Skeletal muscle tissue (tissue), 4 donors: ENCODE measurements around the gene OSBPL8. TPM values are rescaled to one million over a fixed set of nuclear protein-coding genes. Genes with fewer than 3 reads are reported as not detected.

Experiments used
- H3K27ac ChIP-seq: one replicate; pipeline ENCODE4 v1.7.0; 2013; ENCODE audit warnings: mild to moderate bottlenecking, low read depth, low read length, inconsistent platforms
- H3K27me3 ChIP-seq, 3 donors: one replicate each; pipeline ENCODE4 v1.7.0; 2013; ENCODE audit warnings: low read length in 3 of 3; ENCODE audit not compliant: control insufficient read depth in 3 of 3, insufficient read depth in 3 of 3
- H3K36me3 ChIP-seq, 3 donors: one replicate each; pipeline ENCODE4 v1.7.0; 2013; ENCODE audit warnings: low read length in 3 of 3; ENCODE audit not compliant: control insufficient read depth in 3 of 3, insufficient read depth in 3 of 3
- H3K4me1 ChIP-seq, 3 donors: one replicate each; pipeline ENCODE4 v1.7.0; 2013; ENCODE audit warnings: low read length in 3 of 3, mild to moderate bottlenecking in 3 of 3; ENCODE audit not compliant: control insufficient read depth in 3 of 3, insufficient read depth in 3 of 3
- H3K4me3 ChIP-seq, 3 donors: one replicate each; pipeline ENCODE4 v1.7.0; 2013; ENCODE audit warnings: low read length in 3 of 3
- H3K9ac ChIP-seq, 3 donors: one replicate each; pipeline ENCODE4 v1.7.0; 2013; ENCODE audit warnings: low read length in 3 of 3, mild to moderate bottlenecking in 3 of 3, moderate library complexity in 2 of 3, low read depth in 1 of 3
- H3K9me3 ChIP-seq, 3 donors: one replicate each; pipeline ENCODE4 v1.7.0; 2013; ENCODE audit warnings: low read length in 3 of 3; ENCODE audit not compliant: control insufficient read depth in 3 of 3
- total RNA-seq: library from RNA; depleted of rRNA; stranded (reverse); fragments of >200 nt; gene quantifications from one replicate; pipeline ENCODE4 v1.2.3, GENCODE V29; 2014
- donor health status: Osteomylitis.

OSBPL8 gene
- total RNA-seq, 1 donor from 2014 or later = 22.4 TPM

DNA sequence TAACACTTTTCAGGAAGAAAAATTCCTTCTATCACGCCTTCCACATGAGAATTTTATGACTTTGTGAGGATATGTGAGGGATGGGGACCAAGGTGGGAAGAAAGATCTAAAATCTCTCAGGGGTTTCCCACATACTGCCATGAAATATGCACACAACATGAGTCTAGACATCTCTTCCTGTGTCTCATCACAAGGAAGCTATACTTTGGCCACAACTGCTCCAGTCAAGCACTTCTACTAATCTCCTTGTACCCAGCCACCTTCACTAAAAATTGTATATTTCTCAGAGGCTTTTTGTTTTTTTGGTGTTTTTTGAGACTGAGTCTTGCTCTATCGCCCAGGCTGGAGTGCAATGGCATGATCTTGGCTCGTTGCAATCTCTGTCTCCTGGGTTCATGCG lies 3.2 kb downstream of the OSBPL8 start:
- H3K27me3 ChIP-seq = no peaks in the 10 kb centered on the region
- no peaks in the 10 kb centered on the region for H3K36me3 ChIP-seq
- peaks cover 9 to 21% (median 20%) of the 10 kb centered on the region in 3 donors for H3K4me1 ChIP-seq
- H3K9me3 ChIP-seq = no peaks in the 10 kb centered on the region
- H3K27ac ChIP-seq = no peak overlapping the region
- no peak overlapping the region for H3K9ac ChIP-seq
- no peak overlapping the region for H3K4me3 ChIP-seq

DNA sequence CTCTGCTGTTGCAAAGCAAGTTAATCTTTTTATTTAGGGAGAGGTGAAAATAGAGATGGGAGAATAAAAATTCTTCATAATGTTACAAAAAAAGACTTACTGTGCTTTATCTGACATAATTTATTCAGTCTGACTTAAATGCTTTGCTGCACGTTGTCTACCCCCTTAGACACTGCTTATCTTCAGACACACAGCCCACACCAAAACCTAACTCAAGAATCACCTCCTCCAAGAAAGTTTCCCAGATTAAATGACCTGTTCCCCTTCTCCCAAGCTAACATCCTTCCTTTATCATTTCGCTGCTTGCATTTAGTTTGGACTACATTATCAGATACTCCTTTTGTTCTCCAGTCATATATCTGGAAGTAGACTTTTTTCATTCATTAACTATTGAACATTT lies 3.8 kb downstream of the OSBPL8 start:
- Histone ChIP-seq H3K9ac (no peak overlapping the region), H3K36me3 (no peaks in the 10 kb centered on the region), H3K9me3 (no peaks in the 10 kb centered on the region), H3K4me1 (peaks cover 9 to 21% (median 21%) of the 10 kb centered on the region in 3 donors), H3K27me3 (no peaks in the 10 kb centered on the region), H3K27ac (no peak overlapping the region), H3K4me3 (no peak overlapping the region)

DNA sequence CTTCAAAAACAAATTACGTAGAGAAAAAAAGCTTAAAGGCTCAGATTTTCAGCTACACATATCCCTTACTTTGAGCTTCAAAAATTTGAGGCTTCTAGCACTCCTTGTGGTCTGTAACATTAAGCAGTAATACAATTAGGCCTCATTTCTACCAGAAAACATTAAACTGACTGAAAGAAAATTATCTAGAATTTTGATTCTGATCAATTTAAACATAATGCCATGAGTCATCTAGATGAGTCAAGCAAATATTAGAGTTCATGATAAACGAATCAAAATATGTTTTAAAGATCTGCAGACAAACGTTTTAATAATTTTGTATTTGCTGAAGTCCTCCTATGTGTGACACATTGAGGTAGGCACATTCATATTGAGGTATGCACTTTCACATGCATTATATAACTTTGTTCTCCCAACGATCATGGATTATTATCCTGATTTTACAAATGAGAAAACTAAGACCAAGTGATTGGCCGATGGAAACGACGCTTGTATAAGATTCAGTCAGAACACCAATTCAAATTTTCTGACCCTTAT lies 4.3 kb downstream of the OSBPL8 start:
- H3K4me1 ChIP-seq = peaks cover 9 to 21% (median 21%) of the 10 kb centered on the region in 3 donors
- H3K27ac ChIP-seq = no peak overlapping the region
- H3K9ac ChIP-seq = peak overlapping the region in 1 of 3 donors; percentile 4
- H3K27me3 ChIP-seq = no peaks in the 10 kb centered on the region
- no peaks in the 10 kb centered on the region for H3K9me3 ChIP-seq
- no peak overlapping the region for H3K4me3 ChIP-seq
- no peaks in the 10 kb centered on the region for H3K36me3 ChIP-seq

DNA sequence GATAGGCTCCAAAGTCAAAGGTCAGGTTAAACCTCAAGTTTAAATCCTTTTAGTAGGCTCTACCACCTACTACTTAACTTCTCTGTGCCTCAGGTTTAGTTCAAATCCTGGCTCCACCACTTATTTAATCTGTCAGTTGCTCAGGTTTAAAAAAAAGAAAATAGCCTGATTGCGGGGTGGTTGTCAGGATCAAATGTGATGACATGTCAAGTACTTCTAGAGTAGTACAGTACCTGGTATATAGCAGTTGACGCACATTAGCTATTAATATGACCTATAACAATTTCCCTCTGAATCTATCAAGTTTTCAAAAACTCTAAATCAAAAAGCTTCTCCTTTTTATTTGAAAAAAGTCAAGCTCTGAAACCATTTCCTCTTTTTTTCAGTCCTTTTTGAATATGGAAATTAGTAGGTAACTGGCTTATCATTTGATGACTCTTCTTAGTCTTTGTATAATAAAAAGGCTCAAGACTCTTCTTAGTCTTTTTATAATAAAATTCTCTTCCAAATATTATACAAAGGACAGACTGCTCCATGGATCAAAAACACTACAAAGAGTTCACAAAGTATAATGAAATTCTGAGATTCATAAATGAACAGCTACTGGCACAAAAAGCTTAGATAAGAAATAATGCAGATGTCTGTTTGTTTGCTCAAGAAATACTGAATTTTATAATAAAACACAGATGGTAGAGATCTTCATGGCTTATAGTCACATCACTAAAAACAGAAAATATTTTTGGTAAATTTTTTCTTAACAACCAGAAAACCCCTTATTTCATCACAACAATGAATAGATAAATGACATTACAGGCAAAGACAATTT lies 5.0 kb downstream of the OSBPL8 start:
- Histone ChIP-seq H3K4me1 (peaks cover 6 to 21% (median 21%) of the 10 kb centered on the region in 3 donors), H3K27ac (no peak overlapping the region), H3K4me3 (no peak overlapping the region), H3K9ac (peak overlapping the region in 1 of 3 donors; percentile 4), H3K9me3 (no peaks in the 10 kb centered on the region), H3K36me3 (no peaks in the 10 kb centered on the region), H3K27me3 (no peaks in the 10 kb centered on the region)

DNA sequence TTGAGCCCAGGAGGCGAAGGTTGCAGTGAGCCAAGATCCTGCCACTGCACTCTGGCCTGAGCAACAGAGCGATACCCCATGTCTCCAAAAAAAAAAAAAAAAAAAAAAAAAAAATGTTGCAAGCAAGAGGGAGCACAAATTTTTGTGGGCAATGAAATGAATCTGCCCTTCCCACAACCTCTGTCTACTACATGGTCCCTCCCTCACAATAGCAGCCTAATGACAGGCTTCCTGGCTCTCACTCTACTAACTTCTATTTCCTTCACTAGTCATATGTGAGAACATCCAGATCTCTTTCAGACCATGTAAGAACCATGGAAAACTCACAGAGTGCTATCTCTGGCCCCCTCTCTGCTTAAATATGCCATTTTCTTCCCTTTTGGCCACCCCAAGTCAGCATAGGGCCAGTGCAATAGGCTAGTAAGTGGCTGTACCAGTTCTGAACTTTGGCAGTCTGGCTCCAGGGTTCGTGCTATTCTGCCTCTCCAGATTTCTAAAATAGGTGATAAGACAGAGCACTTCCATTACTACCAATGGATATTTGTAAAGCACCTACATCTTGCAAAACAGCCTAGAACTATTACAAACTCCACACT lies 7.1 kb downstream of the OSBPL8 start:
- no peak overlapping the region for H3K4me3 ChIP-seq
- no peaks in the 10 kb centered on the region for H3K36me3 ChIP-seq
- H3K27me3 ChIP-seq = no peaks in the 10 kb centered on the region
- H3K27ac ChIP-seq = no peak overlapping the region
- H3K9me3 ChIP-seq = no peaks in the 10 kb centered on the region
- peaks cover 10 to 19% (median 10%) of the 10 kb centered on the region in 3 donors for H3K4me1 ChIP-seq
- no peak overlapping the region for H3K9ac ChIP-seq

DNA sequence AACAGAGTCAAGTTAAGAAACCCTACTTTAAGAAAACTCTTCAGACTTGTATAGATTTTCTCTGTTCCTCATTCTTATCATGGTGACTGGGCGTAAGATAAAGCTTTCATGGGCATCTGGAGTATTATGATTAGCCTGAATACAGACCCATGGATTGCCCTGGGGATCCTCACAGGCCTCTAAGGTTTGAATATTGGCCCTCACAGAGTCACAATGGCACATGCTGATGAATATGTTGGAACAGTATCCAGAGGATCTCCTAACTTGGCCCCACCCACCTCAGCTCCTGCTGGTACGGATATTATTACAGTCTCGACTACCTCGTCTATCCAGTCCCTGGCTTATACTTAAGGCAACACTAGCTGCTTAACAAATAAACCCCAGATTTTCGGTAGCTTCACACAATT lies 8.1 kb downstream of the OSBPL8 start:
- Histone ChIP-seq H3K9ac (no peak overlapping the region), H3K36me3 (no peaks in the 10 kb centered on the region), H3K4me1 (peaks cover 8 to 18% (median 10%) of the 10 kb centered on the region in 3 donors), H3K27ac (no peak overlapping the region), H3K9me3 (no peaks in the 10 kb centered on the region), H3K27me3 (no peaks in the 10 kb centered on the region), H3K4me3 (no peak overlapping the region)

DNA sequence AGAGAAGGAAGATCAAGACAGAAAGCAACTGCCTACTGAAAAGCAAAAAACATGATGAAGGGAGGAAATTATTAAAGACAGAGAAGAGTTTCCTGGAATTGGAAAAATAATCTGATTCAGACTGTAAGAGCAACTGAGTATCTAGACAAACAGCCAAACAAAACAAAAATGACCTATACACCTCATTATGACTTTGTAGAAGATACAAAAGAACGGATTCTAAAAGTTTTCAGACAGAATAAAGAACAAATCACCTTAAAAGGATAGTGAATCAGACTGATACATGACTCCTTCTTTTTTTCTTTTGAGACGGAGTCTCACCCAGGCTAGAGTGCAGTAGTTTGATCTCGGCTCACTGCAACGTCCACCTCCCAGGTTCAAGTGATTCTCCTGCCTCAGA lies 10.4 kb downstream of the OSBPL8 start:
- H3K27ac ChIP-seq = no peak overlapping the region
- H3K4me1 ChIP-seq = peaks cover 8 to 18% (median 10%) of the 10 kb centered on the region in 3 donors
- no peak overlapping the region for H3K4me3 ChIP-seq
- H3K27me3 ChIP-seq = no peaks in the 10 kb centered on the region
- H3K9me3 ChIP-seq = no peaks in the 10 kb centered on the region
- no peaks in the 10 kb centered on the region for H3K36me3 ChIP-seq
- H3K9ac ChIP-seq = no peak overlapping the region

DNA sequence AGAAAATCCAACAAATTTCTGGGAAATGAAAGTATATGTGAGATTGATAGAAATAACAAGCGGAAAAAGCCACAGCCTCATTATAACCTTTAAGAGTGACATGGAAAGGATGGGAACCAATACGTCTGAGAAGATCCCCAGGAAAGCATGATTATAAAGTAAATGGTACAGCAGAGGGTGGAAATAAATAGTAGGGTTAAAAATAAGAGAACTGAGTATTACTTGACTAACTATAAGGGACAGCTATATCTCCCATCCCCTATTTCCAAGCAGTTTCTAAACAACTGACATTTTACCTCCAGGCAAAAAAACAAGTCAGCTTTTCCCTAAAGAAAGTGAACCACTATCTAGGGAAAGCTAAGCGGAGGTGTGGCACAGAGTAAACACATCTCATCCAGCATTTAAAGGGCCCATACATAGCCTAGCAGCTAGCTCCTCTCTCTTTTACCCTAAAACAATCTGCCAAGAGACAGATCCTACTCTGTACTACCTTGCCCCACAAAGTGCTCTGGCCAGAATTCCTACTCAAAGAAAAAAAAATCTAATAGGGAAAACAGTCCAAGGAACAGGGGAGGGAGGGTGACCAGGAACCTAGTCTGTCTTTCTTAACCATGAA lies 11.2 kb downstream of the OSBPL8 start:
- Histone ChIP-seq H3K9ac (no peak overlapping the region), H3K27ac (no peak overlapping the region), H3K27me3 (no peaks in the 10 kb centered on the region), H3K4me3 (no peak overlapping the region), H3K4me1 (peaks cover 8 to 21% (median 10%) of the 10 kb centered on the region in 3 donors), H3K9me3 (no peaks in the 10 kb centered on the region), H3K36me3 (no peaks in the 10 kb centered on the region)

DNA sequence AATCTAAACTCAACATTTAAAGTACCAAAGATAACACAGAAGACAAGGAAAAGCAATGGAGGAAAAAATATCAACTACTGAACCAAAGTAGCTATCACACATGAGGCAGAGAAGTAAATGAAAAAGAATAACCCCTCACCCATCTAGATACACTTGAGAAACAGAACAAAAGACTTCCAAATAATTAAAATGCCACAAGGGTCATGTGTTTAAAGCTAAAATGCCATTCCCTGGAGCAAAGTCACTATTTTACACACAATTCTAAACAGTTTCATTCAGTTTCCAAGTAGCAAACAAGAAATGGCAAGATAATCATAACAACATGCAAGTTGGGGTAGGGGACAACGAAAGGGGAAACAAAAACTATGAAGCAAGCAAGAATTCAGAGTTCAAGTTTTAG lies 12.0 kb downstream of the OSBPL8 start:
- Histone ChIP-seq H3K9me3 (no peaks in the 10 kb centered on the region), H3K27me3 (no peaks in the 10 kb centered on the region), H3K36me3 (no peaks in the 10 kb centered on the region), H3K4me3 (no peak overlapping the region), H3K27ac (no peak overlapping the region), H3K9ac (no peak overlapping the region), H3K4me1 (peaks cover 6 to 17% (median 8%) of the 10 kb centered on the region in 3 donors)

DNA sequence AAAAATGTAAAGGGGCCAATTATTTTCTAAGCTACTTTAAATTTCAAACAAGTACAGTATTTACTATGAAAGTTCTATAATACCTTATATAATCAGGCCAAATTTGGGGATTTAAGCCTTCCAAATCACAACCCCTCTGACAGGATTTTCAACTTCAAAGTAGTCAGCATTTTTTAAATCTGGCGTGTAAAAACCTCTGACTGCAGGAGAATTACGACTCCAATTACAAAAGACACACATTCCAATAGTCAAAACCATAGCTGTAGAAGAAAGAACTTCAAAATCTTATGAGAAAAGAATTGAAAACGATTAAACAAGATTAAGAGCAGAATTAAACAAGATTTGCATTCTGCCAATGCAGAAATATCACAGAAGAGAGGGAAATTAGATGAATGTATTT lies 12.7 kb downstream of the OSBPL8 start:
- H3K27ac ChIP-seq = no peak overlapping the region
- H3K27me3 ChIP-seq = no peaks in the 10 kb centered on the region
- no peak overlapping the region for H3K9ac ChIP-seq
- no peaks in the 10 kb centered on the region for H3K9me3 ChIP-seq
- no peak overlapping the region for H3K4me3 ChIP-seq
- H3K4me1 ChIP-seq = peaks cover 3 to 13% (median 8%) of the 10 kb centered on the region in 3 donors
- no peaks in the 10 kb centered on the region for H3K36me3 ChIP-seq
